NAMALWA (cell line): ENCODE measurements around the gene SMAP2.
"Not testable (repeated sequence)": the region's sequence is repeated elsewhere in the genome, so short reads cannot be mapped to it uniquely, and the experiment has no call there.

ENCODE experiments used
- DNase-seq: peaks from one replicate; pipeline ENCODE4 v3.0.0-alpha.2; 2015; ENCODE audit warnings: low spot score

Gene SMAP2

GRCh38 chr1:40373323-40374283 lies at the start of gene SMAP2:
Gene SMAP2, plus strand, starts transcription at chr1:40373727. Its CDS starts 394 bp downstream, at chr1:40374121.
- peak; percentile 96 for DNase-seq

GRCh38 chr1:40331403-40331802 lies 42.1 kb upstream of the SMAP2 start:
- not testable (repeated sequence) for DNase-seq

GRCh38 chr1:40332695-40333094 lies 40.8 kb upstream of the SMAP2 start:
- DNase-seq = no peak

DNA sequence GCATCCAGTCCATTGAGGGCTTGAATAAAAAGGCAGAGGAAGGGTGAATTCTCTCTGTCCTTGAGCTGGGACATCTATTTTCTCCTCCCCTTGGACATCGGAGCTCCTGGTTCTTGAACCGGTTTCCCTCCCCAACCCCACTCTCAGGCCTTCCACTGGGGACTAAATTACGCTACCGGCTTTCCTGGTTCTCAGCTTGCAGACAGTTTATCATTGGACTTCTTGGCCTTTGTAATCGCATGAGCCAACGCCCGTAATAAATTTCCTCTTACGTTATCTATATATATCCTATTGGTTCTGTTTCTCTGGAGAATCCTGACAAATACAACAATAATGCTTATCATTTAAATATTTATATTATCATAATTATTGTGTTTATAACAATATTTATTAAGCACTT lies 36.1 kb upstream of the SMAP2 start:
- no peak for DNase-seq

DNA sequence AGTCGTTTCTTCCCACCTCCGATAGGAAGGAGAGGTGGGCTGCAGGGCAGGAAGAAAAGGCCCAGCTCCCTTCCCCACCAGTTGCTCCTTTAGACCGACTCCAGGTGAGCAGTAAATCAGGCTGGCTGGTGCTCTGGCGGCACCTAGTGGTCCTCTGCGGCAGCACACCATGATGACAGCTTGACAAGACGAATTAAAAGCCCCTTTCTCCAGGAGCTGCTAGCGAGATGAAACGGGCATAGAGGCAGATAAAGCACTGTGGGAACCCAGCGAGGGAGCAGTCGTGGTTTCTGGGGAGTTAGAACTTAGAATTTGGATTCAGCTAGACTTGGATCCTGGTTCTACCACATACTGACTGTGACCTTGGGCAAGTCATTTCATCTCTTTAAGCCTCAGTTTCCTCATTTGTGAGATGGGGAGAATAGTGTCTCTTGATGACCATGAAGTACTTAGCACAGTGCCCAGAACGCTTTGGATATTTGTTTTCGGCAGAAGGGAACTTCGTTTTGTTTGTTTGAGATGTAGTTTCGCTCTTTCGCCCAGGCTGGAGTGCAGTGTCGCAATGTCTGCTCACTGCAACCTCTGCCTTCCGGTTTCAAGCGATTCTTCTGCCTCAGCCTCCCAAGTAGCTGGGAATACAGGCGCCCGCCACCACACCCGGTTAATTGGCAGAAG lies 34.6 kb upstream of the SMAP2 start:
- peak; percentile 92 for DNase-seq

DNA sequence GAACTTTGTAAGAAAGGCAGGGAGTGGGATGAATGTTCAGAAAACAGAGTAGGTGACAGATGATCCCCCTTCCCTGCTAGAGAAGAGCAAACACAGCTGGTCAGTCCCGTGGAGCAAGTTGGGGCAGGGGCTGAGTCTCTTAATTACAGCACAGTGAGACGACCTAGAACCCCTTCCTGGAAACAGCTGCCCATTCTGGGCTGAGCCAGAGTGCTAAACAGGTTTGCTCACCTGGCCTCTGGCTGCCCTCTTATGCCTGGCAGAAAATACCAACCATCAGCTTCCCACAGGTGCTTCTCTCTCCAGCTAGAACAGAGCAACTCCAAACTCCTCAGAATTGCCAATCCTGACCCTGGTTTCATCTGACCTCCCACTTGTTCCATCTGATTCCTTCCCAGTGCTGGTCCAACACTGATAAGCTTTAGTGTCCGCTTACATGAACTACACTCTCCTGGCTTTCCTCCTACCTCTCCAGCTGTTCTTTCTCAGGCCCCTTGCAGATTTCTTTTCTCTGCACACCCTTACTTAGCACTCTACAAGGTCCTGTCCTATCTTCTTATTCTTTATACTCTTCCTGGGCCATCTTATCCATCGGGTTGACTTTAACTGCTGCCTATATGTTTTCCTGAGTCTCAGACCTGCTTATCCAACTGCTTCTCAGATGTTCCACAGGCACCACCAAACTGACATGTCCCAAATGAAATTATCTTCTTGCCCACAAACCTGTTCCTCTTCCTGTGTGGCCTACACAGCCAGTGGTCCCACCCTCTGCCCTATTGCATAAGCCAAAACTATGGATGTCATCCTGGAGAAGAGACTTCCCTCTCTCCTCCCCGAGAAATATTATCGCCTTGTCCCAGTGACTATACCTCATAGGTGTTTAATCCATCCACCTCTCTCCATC lies 33.9 kb upstream of the SMAP2 start:
- no peak for DNase-seq

DNA sequence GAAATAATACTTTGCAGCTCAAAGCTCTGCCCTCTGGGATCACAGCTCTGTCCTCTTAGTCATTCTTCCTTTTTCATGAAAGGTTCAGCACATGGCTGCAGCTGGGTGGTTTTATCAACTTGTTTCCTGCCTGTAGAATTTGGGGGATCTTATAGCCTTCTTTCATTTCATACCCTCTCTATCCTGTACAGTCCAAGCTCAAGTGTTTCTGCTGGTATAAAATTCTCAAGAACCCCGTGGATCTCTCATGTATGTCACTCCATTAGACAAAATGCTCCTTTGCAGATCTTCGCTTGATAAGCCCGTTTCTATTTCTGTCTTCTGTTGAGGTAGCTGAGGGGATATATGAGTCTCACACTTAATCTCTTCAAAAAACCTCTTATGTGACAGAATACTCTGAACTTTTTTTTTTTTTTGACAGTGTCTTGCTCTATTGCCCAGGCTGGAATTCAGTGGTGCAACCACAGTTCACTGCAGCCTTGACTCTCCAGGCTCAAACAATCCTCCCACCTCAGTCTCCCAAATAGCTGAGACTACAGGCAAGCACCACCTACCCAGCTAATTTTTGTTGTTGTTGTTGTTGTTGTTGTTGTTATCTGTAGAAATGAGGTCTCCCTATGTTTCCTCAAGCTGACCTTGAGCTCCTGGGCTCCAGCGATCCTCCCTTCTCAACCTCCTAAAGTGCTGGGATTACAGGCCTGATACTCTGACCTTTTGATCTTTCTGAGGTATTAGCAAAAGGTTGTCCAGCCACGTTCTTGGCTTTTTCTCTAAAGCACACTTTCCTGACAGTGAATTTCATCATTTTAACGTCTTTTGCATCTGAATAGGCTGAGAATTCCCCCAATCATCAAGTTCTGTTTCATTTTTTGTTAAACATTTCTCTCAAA lies 31.8 kb upstream of the SMAP2 start:
- peak; percentile 23 for DNase-seq

DNA sequence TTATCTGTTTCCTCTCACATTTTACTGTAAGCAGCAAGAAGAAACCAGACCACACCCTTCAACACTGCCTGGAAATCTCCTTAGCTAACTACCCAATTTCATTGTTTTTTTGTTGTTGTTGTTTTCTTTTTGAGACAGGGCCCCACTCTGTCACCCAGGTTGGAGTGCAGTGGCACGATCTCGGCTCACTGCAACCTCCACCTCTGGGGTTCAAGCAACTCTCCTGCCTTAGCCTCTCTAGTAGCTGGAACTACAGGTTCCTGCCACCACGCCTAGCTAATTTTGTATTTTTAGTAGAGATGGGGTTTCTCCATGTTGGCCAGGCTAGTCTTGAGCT lies 31.2 kb upstream of the SMAP2 start:
- not testable (repeated sequence) for DNase-seq

GRCh38 chr1:40344597-40344996 lies 28.9 kb upstream of the SMAP2 start:
- peak; percentile 24 for DNase-seq

GRCh38 chr1:40350391-40350790 lies 23.1 kb upstream of the SMAP2 start:
- no peak for DNase-seq

DNA sequence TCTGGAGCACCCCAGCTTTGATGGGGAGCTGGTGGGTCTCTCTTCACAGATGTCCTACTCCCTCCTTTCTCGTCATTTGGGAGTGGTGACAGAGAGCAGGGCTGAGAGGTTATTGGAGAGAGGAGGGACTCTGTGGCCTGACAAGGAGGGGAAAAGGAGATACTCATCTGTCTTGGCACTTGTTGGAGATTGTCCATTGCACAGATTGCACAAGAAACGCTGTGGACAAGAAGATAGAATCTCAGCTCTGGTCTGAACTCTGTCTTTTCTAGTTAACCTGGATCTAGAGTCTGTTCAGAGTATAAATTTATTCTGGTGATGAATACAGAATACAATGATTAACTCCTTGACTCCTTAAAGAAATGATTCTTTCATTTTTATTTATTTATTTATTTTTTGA lies 22.4 kb upstream of the SMAP2 start:
- DNase-seq = no peak

DNA sequence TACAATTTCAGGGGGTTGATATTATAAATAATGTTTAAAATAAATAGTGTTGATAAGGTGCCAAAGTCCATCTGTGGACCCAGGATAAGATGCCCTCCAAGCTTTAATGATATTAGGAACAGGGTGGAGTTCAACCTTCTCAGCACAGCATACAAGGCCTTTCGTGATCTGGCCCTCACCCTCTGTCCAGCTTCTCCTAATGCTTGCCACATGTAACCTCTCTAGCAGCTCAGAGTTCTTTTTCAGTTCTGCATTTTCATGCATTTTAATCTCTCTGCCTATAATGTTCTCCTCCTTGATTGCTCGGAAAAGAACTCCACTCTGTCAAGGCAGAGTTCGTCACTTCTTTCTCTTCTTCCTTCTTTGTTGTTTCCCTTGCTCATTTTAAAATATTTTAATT lies 21.4 kb upstream of the SMAP2 start:
- no peak for DNase-seq

DNA sequence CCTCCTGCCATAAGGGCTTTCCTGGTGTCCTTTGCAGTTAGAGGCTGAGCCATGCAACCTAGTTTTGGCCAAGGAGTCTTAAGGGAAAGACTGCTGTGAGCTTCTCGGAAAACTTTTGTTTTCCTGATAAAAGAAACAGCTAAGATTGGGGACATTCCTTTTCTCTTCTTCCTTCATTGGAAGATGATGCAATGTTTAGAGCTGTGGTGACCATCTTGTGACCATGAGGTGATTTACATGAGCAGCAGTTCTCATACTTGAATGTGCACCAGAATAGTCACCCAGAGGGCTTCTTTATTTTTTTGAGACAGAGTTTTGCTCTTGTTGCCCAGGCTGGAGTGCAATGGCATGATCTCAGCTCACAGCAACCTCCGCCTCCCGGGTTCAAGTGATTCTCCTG lies 20.4 kb upstream of the SMAP2 start:
- DNase-seq = no peak

DNA sequence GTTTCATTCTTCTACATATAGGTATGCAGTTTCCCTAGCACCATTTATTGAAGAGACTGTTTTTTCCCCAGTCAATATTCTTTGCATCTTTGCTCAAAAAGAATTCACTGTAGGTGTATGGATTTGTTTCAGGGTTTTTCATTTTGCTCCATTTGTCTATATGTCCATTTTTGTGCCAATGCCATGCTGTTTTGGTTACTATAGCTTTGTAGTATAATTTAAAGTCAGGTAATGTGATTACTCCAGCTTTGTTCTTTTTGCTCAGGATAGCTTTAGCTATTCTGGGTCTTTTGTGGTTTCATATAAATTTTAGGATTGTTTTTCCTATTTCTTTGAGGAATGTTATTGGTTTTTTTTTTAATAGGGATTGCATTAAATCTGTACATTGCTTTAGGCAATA lies 15.9 kb upstream of the SMAP2 start:
- no peak for DNase-seq

GRCh38 chr1:40360631-40361030 lies 12.9 kb upstream of the SMAP2 start:
- no peak for DNase-seq

GRCh38 chr1:40361201-40361600 lies 12.3 kb upstream of the SMAP2 start:
- DNase-seq = no peak

GRCh38 chr1:40361637-40362036 lies 11.9 kb upstream of the SMAP2 start:
- DNase-seq = no peak

GRCh38 chr1:40362199-40362598 lies 11.3 kb upstream of the SMAP2 start:
- DNase-seq = no peak

- DNase-seq = no peak
Measured at GRCh38 chr1:40362699-40363098, 10.8 kb upstream of the SMAP2 start.

DNA sequence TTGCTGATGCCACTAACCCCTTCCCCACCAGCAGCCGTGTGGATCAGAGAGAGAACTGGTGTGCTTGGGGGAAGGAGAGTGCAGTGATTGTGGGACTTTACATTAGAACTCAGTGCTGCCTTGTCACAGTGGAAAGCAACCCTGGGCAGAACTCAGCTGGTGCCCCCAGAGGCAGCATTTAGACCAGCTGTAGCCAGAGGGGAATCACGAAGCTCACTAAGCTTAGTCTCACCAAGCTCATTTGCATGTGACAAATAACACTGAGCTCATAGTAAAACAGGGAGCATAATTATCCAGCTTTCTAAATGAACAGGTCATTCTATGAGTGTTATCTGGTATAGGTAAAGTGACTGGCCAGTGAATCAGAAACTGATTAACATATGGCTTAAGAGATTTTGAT lies 9.8 kb upstream of the SMAP2 start:
- DNase-seq = peak; percentile 82

GRCh38 chr1:40371707-40372258 lies 1.7 kb upstream of the SMAP2 start:
- DNase-seq = no peak
